ENCODE measurements around the gene BPGM.

- TF ChIP-seq, protein P1, sequence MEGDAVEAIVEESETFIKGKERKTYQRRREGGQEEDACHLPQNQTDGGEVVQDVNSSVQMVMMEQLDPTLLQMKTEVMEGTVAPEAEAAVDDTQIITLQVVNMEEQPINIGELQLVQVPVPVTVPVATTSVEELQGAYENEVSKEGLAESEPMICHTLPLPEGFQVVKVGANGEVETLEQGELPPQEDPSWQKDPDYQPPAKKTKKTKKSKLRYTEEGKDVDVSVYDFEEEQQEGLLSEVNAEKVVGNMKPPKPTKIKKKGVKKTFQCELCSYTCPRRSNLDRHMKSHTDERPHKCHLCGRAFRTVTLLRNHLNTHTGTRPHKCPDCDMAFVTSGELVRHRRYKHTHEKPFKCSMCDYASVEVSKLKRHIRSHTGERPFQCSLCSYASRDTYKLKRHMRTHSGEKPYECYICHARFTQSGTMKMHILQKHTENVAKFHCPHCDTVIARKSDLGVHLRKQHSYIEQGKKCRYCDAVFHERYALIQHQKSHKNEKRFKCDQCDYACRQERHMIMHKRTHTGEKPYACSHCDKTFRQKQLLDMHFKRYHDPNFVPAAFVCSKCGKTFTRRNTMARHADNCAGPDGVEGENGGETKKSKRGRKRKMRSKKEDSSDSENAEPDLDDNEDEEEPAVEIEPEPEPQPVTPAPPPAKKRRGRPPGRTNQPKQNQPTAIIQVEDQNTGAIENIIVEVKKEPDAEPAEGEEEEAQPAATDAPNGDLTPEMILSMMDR (IDR thresholded peaks at IDR 0.05; ENCODE audit: insufficient read depth, low read depth, low read length) = no peak
- no peak for TF ChIP-seq EZH2 (IDR thresholded peaks at IDR 0.05; ENCODE audit: insufficient read depth, low read length)
Observed at GRCh38 chr7:134630893-134631292, 15.8 kb upstream of the BPGM start.
